ENCODE measurements around the gene CALML3.

Gene CALML3

DNA sequence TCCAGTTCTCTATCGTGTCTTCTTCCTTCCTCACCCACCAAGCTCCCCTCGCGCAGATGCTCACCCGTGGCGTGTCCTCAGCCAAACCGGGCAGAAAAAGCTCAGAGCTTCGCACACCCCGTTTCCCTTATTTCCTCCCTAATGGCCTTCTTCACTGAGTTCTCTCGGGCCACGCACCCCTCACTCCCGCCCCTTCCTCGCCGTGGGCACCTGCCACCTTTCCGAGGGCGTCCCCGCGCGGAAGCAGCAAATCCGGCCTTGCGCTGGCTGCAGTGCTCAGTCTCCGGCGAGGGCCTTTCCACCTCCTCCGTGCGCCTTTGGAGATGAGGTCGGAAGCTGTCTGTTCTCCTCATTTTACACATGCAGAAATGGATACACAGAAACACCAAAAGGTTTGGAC is 12.4 kb upstream of the CALML3 start:
- peaks cover 5% of the 10 kb centered on the region; the same call in 1 of the 2 replicates for H3K4me1 ChIP-seq
- no peak for TF ChIP-seq Cebpa-rat (IDR thresholded peaks at IDR 0.05)
- H3K9me3 ChIP-seq: no peaks in the 10 kb centered on the region
- H3K36me3 ChIP-seq: no peaks in the 10 kb centered on the region
- no peak overlapping the region for H3K27ac ChIP-seq
- H3K4me2 ChIP-seq: no peak overlapping the region
- no peaks in the 10 kb centered on the region for H4K20me1 ChIP-seq
- H3K9ac ChIP-seq: no peak overlapping the region
- H3K4me3 ChIP-seq: no peak overlapping the region
- no peaks in the 10 kb centered on the region for H3K27me3 ChIP-seq

DNA sequence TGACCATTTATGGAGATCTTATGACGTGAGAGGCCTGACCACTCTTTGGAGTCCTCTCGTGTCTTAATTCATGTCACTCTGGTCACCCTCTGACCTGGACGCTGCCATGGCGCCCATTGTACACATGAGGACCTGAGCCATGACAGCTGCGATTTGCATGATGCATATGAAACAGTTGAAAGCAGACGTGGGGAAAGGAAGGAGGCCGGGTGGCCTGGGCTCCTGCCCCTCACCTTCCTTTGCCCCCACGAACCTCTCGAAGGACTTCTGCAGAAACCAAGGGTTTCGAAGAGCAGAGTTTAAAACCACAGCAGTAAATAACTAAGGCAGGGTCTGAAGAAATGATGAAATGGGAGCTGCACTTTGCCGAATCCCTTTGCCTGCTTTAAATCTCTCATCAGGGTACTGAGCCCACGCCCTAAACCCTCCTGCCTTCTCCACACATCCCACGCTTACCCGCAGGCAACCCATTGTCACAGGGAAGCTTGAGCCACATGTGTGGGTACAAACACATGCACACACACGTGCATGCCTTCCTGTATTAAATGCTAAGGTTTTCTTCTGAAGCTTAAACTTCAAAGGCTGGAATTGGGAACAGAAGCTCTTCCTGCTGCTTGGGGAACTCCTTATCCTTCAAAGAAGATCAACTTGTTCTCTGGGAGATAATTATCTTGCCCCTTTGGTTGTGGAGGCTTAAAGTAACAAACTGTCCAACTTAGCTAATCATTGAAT is 11.7 kb upstream of the CALML3 start:
- Histone ChIP-seq H4K20me1 (no peaks in the 10 kb centered on the region), H3K27me3 (no peaks in the 10 kb centered on the region), H3K27ac (no peak overlapping the region), H3K9ac (no peak overlapping the region), H3K9me3 (no peaks in the 10 kb centered on the region), H3K4me2 (no peak overlapping the region), H3K4me3 (no peak overlapping the region), H3K4me1 (peaks cover 5% of the 10 kb centered on the region; the same call in 1 of the 2 replicates), H3K36me3 (no peaks in the 10 kb centered on the region)
- TF ChIP-seq Cebpa-rat (IDR thresholded peaks at IDR 0.05): no peak

DNA sequence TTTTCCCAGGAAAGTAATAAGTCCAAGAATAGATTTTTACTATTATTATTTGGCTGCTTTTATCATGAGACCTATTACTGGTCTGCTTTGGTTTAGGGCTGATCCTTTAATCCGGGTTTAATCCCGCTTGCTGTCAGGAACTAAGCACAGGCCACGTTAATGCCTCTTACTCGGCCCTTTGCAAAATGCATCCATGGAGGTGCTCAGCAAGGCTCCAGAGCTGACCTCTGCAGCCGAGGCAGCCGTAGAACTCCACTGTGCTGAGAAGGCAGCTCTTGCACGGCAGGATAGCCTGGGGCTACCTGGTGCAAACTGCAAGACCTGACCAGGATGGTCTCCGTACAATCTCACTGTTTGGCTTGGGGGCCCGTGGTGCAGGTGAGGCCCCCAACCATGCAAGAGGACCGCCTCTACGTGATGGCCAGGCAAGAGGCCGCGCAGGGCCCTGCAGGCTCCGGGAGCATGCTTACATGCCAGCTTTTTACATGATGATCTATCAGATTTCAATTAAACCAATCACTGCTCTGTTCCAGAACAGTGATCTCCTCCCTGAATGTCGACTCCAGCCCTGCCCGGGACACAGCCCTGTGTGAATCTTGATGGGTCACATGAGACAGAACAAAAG is 10.4 kb upstream of the CALML3 start:
- H3K4me3 ChIP-seq: no peak overlapping the region
- no peaks in the 10 kb centered on the region for H3K4me1 ChIP-seq
- no peaks in the 10 kb centered on the region for H3K36me3 ChIP-seq
- H3K9me3 ChIP-seq: no peaks in the 10 kb centered on the region
- no peaks in the 10 kb centered on the region for H4K20me1 ChIP-seq
- no peak for TF ChIP-seq Cebpa-rat (IDR thresholded peaks at IDR 0.05)
- no peaks in the 10 kb centered on the region for H3K27me3 ChIP-seq
- no peak overlapping the region for H3K27ac ChIP-seq
- H3K9ac ChIP-seq: no peak overlapping the region
- no peak overlapping the region for H3K4me2 ChIP-seq

DNA sequence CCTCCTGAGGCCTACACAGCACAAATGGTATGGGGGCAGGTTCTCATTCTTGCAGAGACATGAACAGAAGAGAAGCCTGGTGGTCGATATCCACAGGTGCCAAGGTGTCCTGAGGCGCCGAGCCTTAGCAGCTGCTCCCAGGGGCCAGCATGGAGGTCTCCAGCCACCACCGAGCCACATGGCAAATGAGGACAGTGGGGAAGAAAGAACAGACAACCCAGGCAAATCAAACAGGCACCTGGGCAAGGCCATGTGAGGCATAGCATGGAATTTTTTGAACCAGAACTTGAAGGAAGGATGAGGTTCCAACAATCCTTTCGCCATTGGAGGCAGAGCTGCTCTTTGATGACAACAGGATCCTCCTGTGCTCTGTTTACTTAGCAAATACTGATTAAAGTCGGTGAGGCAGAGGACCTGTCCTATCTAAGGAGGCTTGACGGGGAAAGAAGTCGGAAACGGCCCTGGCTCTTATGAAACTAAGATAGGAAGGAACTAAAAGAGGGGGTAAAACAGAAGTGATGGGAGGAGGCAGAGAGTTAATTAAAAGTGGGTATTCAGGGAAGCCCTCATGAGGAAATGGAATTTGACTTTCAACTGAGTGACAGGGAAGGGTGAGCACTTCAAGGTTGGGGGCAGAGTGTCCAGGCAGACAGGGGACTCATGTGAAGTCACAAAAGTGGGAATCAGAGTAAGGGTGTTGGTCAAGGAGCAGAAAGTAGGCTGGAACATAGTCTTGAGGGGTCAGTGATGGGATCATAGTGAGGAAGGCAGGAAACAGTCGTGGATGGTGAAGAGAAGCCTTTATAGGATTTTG is 8.6 kb upstream of the CALML3 start:
- no peak overlapping the region for H3K27ac ChIP-seq
- H3K4me3 ChIP-seq: no peak overlapping the region
- no peaks in the 10 kb centered on the region for H3K9me3 ChIP-seq
- H3K9ac ChIP-seq: no peak overlapping the region
- no peaks in the 10 kb centered on the region for H3K4me1 ChIP-seq
- H3K4me2 ChIP-seq: no peak overlapping the region
- TF ChIP-seq Cebpa-rat (IDR thresholded peaks at IDR 0.05): no peak
- H4K20me1 ChIP-seq: no peaks in the 10 kb centered on the region
- no peaks in the 10 kb centered on the region for H3K36me3 ChIP-seq
- no peaks in the 10 kb centered on the region for H3K27me3 ChIP-seq

DNA sequence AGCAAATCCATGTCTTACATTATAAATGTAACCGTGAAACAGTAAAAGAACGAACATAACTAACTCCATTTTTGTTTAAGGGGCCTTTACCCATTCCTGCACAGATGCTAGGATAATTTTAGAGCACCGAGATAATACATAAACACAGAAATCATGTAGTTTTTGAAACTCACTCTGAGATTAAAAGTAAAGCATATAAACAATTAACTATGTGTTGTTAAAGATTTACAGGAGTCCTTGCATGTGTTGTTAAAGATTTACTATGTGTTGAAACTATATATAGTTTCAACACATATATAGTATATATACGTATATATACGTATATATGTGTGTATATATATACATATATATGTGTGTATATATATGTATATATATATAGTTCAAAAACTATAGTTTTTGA is 7.2 kb upstream of the CALML3 start:
- Histone ChIP-seq H3K4me2 (no peak overlapping the region), H3K36me3 (no peaks in the 10 kb centered on the region), H3K9ac (no peak overlapping the region), H4K20me1 (no peaks in the 10 kb centered on the region), H3K27ac (no peak overlapping the region), H3K9me3 (no peaks in the 10 kb centered on the region), H3K4me1 (no peaks in the 10 kb centered on the region), H3K4me3 (no peak overlapping the region), H3K27me3 (no peaks in the 10 kb centered on the region)
- TF ChIP-seq Cebpa-rat (IDR thresholded peaks at IDR 0.05): no peak

DNA sequence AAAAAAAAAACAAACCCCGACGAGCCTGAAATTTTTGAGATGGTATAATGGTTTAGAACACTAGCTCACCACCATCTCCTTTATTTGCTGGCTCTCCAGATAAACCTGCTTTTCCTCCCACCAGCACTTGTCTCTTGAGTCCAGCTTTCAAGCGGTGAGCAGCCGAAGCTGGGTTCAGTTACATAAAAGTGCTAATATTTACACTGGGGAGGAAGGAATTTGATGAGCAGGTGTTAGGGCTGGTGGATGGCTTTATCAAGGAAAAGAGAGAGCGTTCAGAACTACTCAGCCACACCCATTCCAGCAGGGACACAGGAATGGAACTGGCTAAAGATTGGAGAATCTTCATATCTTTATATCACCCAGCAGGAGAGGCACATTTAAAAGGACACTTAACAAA is 6.6 kb upstream of the CALML3 start:
- no peaks in the 10 kb centered on the region for H3K36me3 ChIP-seq
- no peaks in the 10 kb centered on the region for H4K20me1 ChIP-seq
- H3K4me1 ChIP-seq: no peaks in the 10 kb centered on the region
- H3K4me3 ChIP-seq: no peak overlapping the region
- no peak overlapping the region for H3K4me2 ChIP-seq
- H3K27ac ChIP-seq: no peak overlapping the region
- no peak for TF ChIP-seq Cebpa-rat (IDR thresholded peaks at IDR 0.05)
- H3K9me3 ChIP-seq: no peaks in the 10 kb centered on the region
- no peaks in the 10 kb centered on the region for H3K27me3 ChIP-seq
- no peak overlapping the region for H3K9ac ChIP-seq

DNA sequence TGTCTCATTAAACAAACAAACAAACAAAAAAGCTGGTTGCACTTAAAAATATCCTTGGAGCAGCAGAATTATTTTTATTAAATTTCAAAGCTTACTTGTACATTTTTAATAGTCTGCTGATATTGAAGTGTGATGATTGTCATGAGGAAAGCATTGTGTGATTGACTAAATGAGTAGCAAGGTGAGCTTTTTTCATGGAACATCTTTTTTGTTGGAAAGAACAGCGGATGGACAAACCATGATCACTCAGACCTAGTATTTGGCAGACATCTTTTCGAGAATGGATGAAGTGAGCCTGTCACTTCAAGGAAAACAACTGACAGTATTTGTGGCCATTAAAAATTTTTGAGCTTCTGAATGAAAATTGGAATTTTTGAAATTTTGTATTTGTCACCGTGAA is 5.7 kb upstream of the CALML3 start:
- TF ChIP-seq Cebpa-rat (IDR thresholded peaks at IDR 0.05): no peak
- Histone ChIP-seq H3K4me2 (no peak overlapping the region), H3K27me3 (no peaks in the 10 kb centered on the region), H3K4me1 (no peaks in the 10 kb centered on the region), H3K9me3 (no peaks in the 10 kb centered on the region), H3K27ac (no peak overlapping the region), H3K9ac (no peak overlapping the region), H3K4me3 (no peak overlapping the region), H3K36me3 (no peaks in the 10 kb centered on the region), H4K20me1 (no peaks in the 10 kb centered on the region)

DNA sequence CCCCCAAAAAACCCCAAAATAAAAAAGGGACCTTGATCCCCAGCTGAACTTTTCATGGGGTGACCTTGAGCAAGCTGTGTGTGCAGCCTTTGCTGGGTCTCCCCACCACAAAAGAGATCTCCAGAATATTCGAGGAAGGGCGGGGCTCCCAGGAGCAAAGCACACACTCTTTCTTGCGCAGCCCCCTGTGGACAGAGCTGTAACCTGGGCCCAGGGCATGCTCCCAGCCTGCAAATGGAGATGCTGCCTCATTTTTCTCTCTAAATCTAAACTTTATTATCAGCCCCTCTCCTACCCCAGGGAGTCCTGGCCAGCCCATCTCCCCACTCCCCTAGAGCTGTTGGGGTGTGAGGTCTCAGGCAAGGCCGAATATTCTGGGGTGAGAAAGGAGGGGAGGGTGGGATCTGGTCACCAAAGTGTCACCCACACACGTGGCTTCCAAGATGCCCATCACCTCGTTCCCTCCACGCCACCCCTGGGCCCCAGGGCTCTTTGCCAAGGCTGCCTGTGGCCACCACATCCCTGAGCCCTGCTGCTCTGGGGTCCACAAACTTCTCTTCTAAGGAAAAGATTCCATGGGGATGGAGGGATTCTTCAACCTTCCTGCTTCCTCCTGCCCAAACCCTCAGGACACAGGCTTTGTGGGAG is 1.7 kb upstream of the CALML3 start:
- H3K9ac ChIP-seq: no peak overlapping the region
- no peaks in the 10 kb centered on the region for H3K27me3 ChIP-seq
- no peak for TF ChIP-seq Cebpa-rat (IDR thresholded peaks at IDR 0.05)
- peaks cover 9% of the 10 kb centered on the region; the same call in 1 of the 2 replicates for H3K4me1 ChIP-seq
- no peaks in the 10 kb centered on the region for H3K9me3 ChIP-seq
- H3K4me2 ChIP-seq: no peak overlapping the region
- no peak overlapping the region for H3K4me3 ChIP-seq
- H4K20me1 ChIP-seq: no peaks in the 10 kb centered on the region
- H3K27ac ChIP-seq: no peak overlapping the region
- H3K36me3 ChIP-seq: no peaks in the 10 kb centered on the region

DNA sequence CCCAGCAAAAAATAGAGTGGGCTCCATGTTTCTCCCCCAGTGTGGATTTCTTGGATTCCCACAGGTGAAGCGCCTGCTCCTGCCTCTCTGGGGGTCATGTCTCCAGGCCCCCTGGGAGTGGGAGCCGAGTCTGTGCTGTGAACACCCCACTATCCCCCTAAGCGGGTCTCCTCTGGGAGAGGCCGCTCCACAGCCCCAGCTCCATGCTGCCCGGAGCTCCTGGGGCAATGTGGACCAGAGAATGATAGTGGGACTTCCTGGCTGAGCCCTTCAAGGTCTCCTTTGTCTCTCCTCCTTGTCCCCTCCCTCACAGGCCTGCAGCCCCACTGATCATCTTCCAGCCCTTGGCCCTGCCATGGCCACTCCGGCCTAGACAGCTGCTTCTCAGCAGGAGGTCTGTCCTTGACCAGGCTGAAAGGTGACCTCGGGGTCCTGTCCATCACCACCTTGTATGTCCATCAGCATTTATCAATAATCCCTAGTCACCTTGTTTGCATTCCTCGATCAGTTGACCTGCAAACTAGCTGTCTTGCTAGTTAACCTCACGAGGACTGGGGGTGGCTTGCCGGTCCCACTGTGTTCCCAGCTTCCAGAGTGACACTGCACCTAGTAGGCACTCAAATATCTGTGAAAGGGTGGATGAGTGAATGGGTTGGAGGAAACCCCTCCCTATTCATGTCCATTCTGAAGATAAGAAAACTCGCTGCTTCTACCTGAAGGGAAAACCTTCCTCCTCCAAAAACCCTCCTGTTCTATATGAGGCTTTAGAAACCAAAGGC is 776 bp upstream of the CALML3 start:
- no peaks in the 10 kb centered on the region for H3K27me3 ChIP-seq
- TF ChIP-seq Cebpa-rat (IDR thresholded peaks at IDR 0.05): no peak
- H3K4me2 ChIP-seq: no peak overlapping the region
- H3K9me3 ChIP-seq: no peaks in the 10 kb centered on the region
- no peak overlapping the region for H3K9ac ChIP-seq
- H3K27ac ChIP-seq: no peak overlapping the region
- H3K36me3 ChIP-seq: no peaks in the 10 kb centered on the region
- H4K20me1 ChIP-seq: no peaks in the 10 kb centered on the region
- peaks cover 9% of the 10 kb centered on the region; the same call in 1 of the 2 replicates for H3K4me1 ChIP-seq
- H3K4me3 ChIP-seq: no peak overlapping the region

Measured in BLaER1 (cell line).